Hepatic stellate cell (primary cell): Measurements from ENCODE around the gene CHMP5.

Experiments used
- DNase-seq: peaks from one replicate; pipeline ENCODE4 v3.0.0; 2011; ENCODE audit warnings: low spot score

CHMP5 gene

GRCh38 chr9:33244137-33244784, 20.6 kb upstream of the CHMP5 start:
- DNase-seq = no peak

GRCh38 chr9:33245341-33245740, 19.5 kb upstream of the CHMP5 start:
- DNase-seq = no peak

- no peak for DNase-seq
Observed at GRCh38 chr9:33246269-33246860, 18.5 kb upstream of the CHMP5 start.

GRCh38 chr9:33248606-33249005, 16.2 kb upstream of the CHMP5 start:
- DNase-seq = no peak

- DNase-seq = no peak
Observed at GRCh38 chr9:33249087-33249658, 15.7 kb upstream of the CHMP5 start.

- no peak for DNase-seq
Observed at GRCh38 chr9:33249983-33250382, 14.9 kb upstream of the CHMP5 start.

- peak; percentile 50 for DNase-seq
Observed at GRCh38 chr9:33250458-33250995, 14.3 kb upstream of the CHMP5 start.

- DNase-seq = no peak
Observed at GRCh38 chr9:33254211-33254610, 10.6 kb upstream of the CHMP5 start.

- no peak for DNase-seq
Observed at GRCh38 chr9:33255014-33255413, 9.8 kb upstream of the CHMP5 start.

GRCh38 chr9:33255471-33255870, 9.4 kb upstream of the CHMP5 start:
- no peak for DNase-seq

GRCh38 chr9:33256236-33256635, 8.6 kb upstream of the CHMP5 start:
- DNase-seq = no peak

GRCh38 chr9:33257276-33257675, 7.6 kb upstream of the CHMP5 start:
- DNase-seq = no peak

GRCh38 chr9:33260372-33260771, 4.5 kb upstream of the CHMP5 start:
- DNase-seq = no peak

GRCh38 chr9:33263131-33264002, 1.5 kb upstream of the CHMP5 start:
- peak; percentile 35 for DNase-seq

- peak; percentile 31 for DNase-seq
Observed at GRCh38 chr9:33264003-33264472, 811 bp upstream of the CHMP5 start.

- no peak for DNase-seq
Observed at GRCh38 chr9:33265211-33265865, 489 bp downstream of the CHMP5 start.

- no peak for DNase-seq
Observed at GRCh38 chr9:33267151-33267767, 2.4 kb downstream of the CHMP5 start.

GRCh38 chr9:33270146-33270545, 5.3 kb downstream of the CHMP5 start:
- DNase-seq = no peak

GRCh38 chr9:33272061-33272460, 7.2 kb downstream of the CHMP5 start:
- no peak for DNase-seq

GRCh38 chr9:33273266-33273971, 8.6 kb downstream of the CHMP5 start:
- no peak for DNase-seq

GRCh38 chr9:33273972-33274328, 9.1 kb downstream of the CHMP5 start:
- no peak for DNase-seq
